ENCODE results near the gene PI3.

Gene PI3

DNA sequence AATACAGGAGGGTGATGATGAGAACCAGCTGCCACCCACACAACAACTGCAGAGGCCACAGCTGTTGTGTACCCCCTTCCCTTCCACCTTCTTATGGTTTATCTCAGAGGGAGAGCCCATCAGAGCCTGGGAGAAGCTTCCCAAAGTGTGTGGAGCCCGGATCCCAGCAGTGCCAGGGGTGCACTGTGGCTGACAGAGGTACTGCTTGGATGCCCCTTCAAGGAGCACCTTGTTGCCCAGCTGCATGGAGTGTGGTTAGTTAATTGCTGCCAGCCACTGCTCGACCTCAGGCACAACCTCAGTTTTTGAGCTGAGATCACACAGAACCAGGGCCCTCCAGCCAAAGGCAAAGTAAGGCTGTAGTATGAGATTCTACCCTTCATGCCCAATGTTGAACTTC, 13.0 kb downstream of the PI3 start:
- no peak for DNase-seq (ENCODE audit: low read depth)

DNA sequence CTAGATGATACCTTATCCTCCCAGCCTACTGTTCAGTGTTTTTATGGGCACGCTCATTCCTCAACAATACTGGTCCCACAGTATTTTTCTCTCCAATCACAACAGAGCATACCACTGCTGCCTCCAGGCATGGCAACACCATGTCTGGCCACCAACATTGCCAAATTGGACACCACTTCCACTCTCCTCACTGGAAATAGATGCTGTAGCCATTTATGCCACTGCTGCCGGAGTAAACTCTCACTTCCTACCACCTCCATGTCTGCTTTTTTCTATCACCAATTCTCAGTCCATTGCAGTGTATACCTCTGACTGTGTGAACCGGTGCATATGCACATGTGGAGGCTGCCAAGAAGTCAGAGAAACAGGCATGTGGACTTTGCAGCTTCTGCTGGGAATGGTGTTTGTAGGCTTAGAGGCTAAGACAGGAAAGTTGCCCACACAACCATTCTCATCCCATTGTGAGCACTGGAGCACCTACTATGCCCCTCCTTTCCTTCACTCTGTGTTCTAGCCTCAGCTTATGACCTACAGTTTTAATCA, 14.4 kb downstream of the PI3 start:
- no peak for DNase-seq (ENCODE audit: low read depth)

- DNase-seq (ENCODE audit: low read depth), result no peak
Observed at GRCh38 chr20:45189861-45190260, 15.2 kb downstream of the PI3 start.

DNA sequence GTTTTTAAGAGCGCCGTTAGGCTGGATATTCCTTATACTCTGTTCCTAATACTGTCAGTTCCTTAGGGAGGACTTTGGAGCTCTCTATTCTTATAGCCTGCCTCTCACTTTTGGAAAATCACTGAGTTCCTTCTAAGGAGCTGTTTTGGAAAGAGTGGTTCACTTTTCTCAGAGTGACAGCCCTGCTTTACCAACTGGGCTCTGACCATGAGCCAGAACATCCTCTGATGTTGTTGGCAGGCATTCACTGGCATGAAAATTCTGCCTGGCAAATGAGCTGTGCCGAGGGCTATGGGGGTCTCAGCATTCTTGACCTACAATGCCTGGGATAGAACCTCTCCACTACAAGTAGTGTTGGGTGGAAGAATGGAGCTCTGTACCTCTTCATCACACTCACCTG, 17.2 kb downstream of the PI3 start:
- DNase-seq (ENCODE audit: low read depth), result no peak

DNA sequence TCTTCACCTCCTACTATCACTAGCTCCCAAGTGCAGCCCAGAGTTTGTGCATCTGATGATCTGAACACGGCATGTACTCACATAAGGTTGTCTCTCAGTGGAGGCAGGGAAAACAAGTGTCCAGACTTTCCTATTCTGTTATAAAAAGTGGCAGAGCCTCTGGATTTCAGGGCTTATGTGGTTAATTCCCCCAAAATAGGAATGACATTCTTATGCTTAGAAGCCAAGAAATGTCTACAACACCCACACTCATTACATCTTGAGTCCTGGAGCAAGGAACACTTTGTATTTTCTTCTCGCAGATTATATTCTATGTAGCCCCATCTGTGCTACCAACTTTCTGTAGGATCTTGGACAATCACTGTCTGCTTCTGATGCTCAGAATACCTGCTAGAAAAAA, 18.6 kb downstream of the PI3 start:
- DNase-seq (ENCODE audit: low read depth), result no peak

- DNase-seq (ENCODE audit: low read depth), result no peak
Observed at GRCh38 chr20:45206725-45207124, 32.0 kb downstream of the PI3 start, which contains the start of gene SEMG1. Gene SEMG1 (plus strand): TSS chr20:45207033. CDS start chr20:45207054, 21 bp downstream.

GRCh38 chr20:45209924-45210323, 35.2 kb downstream of the PI3 start:
- no peak for DNase-seq (ENCODE audit: low read depth)

- no peak for DNase-seq (ENCODE audit: low read depth)
Observed at GRCh38 chr20:45211569-45212474, 37.1 kb downstream of the PI3 start.

DNA sequence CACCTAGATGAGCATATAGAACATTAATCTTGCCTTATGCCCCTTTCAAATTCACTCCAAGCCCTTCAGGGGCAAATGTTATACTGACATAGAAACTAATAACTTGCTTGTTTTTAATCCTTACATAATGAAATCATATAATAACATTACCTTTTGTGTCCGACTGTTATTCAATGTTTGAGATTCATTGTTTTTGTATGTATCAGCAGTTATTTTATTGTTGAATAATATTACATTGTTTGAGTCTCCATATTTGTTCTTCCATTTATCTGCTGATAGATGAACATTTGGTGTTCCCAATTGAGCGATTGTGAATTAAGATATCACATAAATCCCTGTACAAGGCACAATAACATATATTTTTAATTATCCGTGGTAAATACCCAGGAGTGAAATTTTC, 38.1 kb downstream of the PI3 start:
- DNase-seq (ENCODE audit: low read depth), result no peak

DNA sequence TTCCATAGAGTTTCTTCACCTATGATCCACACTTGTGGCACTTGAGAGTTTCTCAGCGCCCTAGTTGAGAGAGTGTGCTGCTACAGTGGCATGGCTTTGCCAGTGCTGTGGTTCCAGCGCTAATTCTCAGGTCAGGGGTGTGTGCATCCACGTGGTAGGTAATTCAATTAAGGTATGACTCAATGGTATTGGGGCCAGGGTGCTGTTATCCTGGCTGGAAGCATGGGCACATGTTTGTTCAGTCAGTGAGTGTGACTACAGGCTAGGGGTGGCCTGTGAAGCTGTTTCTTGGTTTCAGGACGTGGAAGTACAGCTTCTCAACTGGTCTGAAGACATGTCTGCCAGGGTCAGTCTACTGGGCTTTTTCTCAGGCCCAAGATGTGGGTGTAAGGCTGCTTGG, 43.4 kb downstream of the PI3 start:
- DNase-seq (ENCODE audit: low read depth), result no peak

- no peak for DNase-seq (ENCODE audit: low read depth)
Observed at GRCh38 chr20:45218636-45219035, 43.9 kb downstream of the PI3 start.

DNA sequence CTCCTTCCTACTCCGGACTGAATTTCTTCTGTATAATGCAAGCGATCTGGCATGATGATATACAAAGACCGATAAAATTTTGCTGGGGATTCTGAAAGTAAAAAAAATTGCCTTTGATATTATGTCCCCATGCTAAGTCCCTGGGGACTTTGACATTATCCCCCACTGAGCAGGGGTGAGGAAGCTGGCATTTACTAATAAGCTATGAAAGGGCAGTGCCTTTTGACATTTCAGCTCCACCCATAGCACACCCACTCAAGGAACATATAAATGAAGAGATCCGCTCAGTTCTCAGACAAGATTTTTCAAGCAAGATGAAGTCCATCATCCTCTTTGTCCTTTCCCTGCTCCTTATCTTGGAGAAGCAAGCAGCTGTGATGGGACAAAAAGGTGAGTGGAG, 46.4 kb downstream of the PI3 start, which contains the start of gene SEMG2:
Gene SEMG2, plus strand, starts transcription at position 298 of the 400 bp plus-strand sequence. Its CDS starts 17 bp downstream, at position 315.
- no peak for DNase-seq (ENCODE audit: low read depth)

DNA sequence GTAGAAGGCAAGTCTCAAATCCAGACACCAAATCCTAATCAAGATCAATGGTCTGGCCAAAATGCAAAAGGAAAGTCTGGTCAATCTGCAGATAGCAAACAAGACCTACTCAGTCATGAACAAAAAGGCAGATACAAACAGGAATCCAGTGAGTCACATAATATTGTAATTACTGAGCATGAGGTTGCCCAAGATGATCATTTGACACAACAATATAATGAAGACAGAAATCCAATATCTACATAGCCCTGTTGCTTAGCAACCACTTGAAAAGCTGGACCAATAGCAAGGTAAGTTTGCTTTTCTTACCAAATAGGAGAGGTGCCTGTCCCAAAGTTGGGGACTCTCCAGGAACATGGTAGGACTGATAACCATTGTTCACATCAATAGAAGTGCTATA, 48.4 kb downstream of the PI3 start:
- DNase-seq (ENCODE audit: low read depth), result no peak

Measured in HS-27A (cell line).